H1 (cell line): Measurements from ENCODE around the gene PLEKHA3. TPM values are rescaled to one million over a fixed set of nuclear protein-coding genes. Genes with fewer than 3 reads are reported as not detected.

Source experiments
- CTCF ChIA-PET: fragments of 300-600 bp; sonication (Branson Sonifier 250); formaldehyde crosslinking; loops from one replicate; lab custom pipeline; 2021; ENCODE audit not compliant: partially characterized antibody; lab: Charles Lee
- POLR2A ChIA-PET: fragments of 300-600 bp; sonication (Branson Sonifier 250); formaldehyde crosslinking; loops from one replicate; lab custom pipeline; 2021; ENCODE audit warnings: inconsistent platforms; ENCODE audit not compliant: partially characterized antibody; lab: Charles Lee
- DNase-seq, 2 experiments: peaks; one replicate each; pipeline versions ENCODE4 v3.0.0 to v3.0.0-alpha.2; 2010 to 2022; ENCODE audit warnings: low spot score in 2 of 2, low read depth in 1 of 2, mixed read lengths in 1 of 2
- FAIRE-seq: peaks from 2 replicates; lab custom pipeline; 2011; peaks lifted over from hg19 to GRCh38; lab: Jason Lieb, UNC
- H2AFZ ChIP-seq: 2 replicates; pipeline ENCODE4 v1.8.1; 2012; ENCODE audit warnings: low read length, inconsistent platforms
- H2AK5ac ChIP-seq: 2 replicates; pipeline ENCODE4 v1.6.1; 2013; ENCODE audit warnings: low read depth, low read length
- H2BK120ac ChIP-seq: replicated peaks from 2 replicates; pipeline ENCODE3; 2013; ENCODE audit warnings: low read depth, low read length, inconsistent platforms
- H2BK12ac ChIP-seq: 2 replicates; pipeline ENCODE4 v1.6.1; 2013; ENCODE audit warnings: low read depth, low read length
- H2BK15ac ChIP-seq: 2 replicates; pipeline ENCODE4 v1.6.1; 2013; ENCODE audit warnings: low read length
- H2BK20ac ChIP-seq: 2 replicates; pipeline ENCODE4 v1.6.1; 2013; ENCODE audit warnings: low read length
- H2BK5ac ChIP-seq: 2 replicates; pipeline ENCODE4 v1.6.1; 2013; ENCODE audit warnings: low read depth, low read length
- H3K14ac ChIP-seq: 2 replicates; pipeline ENCODE4 v1.6.1; 2013; ENCODE audit warnings: inconsistent platforms; ENCODE audit not compliant: insufficient read length
- H3K18ac ChIP-seq: 2 replicates; pipeline ENCODE4 v1.6.1; 2013; ENCODE audit warnings: low read length; ENCODE audit errors: extremely low read depth
- H3K23ac ChIP-seq: 2 replicates; pipeline ENCODE4 v1.6.1; 2013; ENCODE audit warnings: inconsistent platforms; ENCODE audit not compliant: insufficient read length
- H3K23me2 ChIP-seq: 2 replicates; pipeline ENCODE4 v1.6.1; 2013; ENCODE audit warnings: low read depth, low read length
- H3K27ac ChIP-seq: 2 replicates; pipeline ENCODE4 v1.6.1; 2011; ENCODE audit warnings: low read depth, low read length, inconsistent platforms
- H3K27me3 ChIP-seq, 4 experiments: replicated peaks in 1 of 4; 1 replicate in 1 of 4; 2 replicates in 3 of 4; pipeline versions ENCODE4 v1.6.1 to v1.8.1; 2011 to 2013; ENCODE audit warnings: low read length in 3 of 4, mild to moderate bottlenecking in 3 of 4, inconsistent platforms in 2 of 4, mixed read lengths in 2 of 4, moderate library complexity in 1 of 4; ENCODE audit not compliant: control insufficient read depth in 3 of 4, insufficient read depth in 3 of 4; ENCODE audit errors: extremely low read depth in 1 of 4
- H3K36me3 ChIP-seq, 4 experiments: 2 replicates each; pipeline versions ENCODE4 v1.6.1 to v1.8.1; 2011 to 2013; ENCODE audit warnings: mild to moderate bottlenecking in 4 of 4, low read length in 3 of 4, moderate library complexity in 2 of 4, control low read depth in 1 of 4, inconsistent platforms in 1 of 4; ENCODE audit not compliant: insufficient read depth in 4 of 4, control insufficient read depth in 2 of 4
- H3K4ac ChIP-seq: replicated peaks from 2 replicates; pipeline ENCODE3; 2013; ENCODE audit warnings: low read length, low read depth, mixed read lengths, inconsistent platforms; ENCODE audit not compliant: insufficient read length
- H3K4me1 ChIP-seq, 4 experiments: replicated peaks in 1 of 4; 1 replicate in 1 of 4; 2 replicates in 3 of 4; pipeline versions ENCODE4 v1.6.1 to v1.8.1; 2011 to 2013; ENCODE audit warnings: low read length in 3 of 4, inconsistent platforms in 2 of 4, mixed read lengths in 1 of 4; ENCODE audit not compliant: insufficient read depth in 4 of 4, control insufficient read depth in 3 of 4
- H3K4me2 ChIP-seq, 2 experiments: 2 replicates each; pipeline versions ENCODE4 v1.6.1 to v1.8.1; 2011 to 2013; ENCODE audit warnings: low read depth in 2 of 2, low read length in 2 of 2, control low read depth in 1 of 2, inconsistent platforms in 1 of 2, mild to moderate bottlenecking in 1 of 2; ENCODE audit not compliant: insufficient read depth in 1 of 2
- H3K4me3 ChIP-seq, 4 experiments: fragments of 200-600, 300-600 bp in 1 of 4; sonication (generic), shearing (Covaris generic), sonication (Bioruptor Twin) in 1 of 4; 2 replicates each; pipeline versions ENCODE4 v1.5.1 to v1.8.1; 2011 to 2016; ENCODE audit warnings: low read length in 4 of 4, low read depth in 3 of 4, control low read depth in 2 of 4, inconsistent platforms in 2 of 4, mild to moderate bottlenecking in 2 of 4, mixed read lengths in 1 of 4, moderate library complexity in 1 of 4; ENCODE audit not compliant: insufficient read depth in 2 of 4; ENCODE audit errors: extremely low read depth in 1 of 4
- H3K56ac ChIP-seq: replicated peaks from 2 replicates; pipeline ENCODE3; 2013; ENCODE audit warnings: low read depth, mild to moderate bottlenecking, mixed read lengths, low read length, inconsistent platforms; ENCODE audit not compliant: insufficient read length
- H3K79me1 ChIP-seq: 2 replicates; pipeline ENCODE4 v1.6.1; 2013; ENCODE audit warnings: low read depth, low read length, control low read depth
- H3K79me2 ChIP-seq, 2 experiments: 2 replicates each; pipeline versions ENCODE4 v1.6.1 to v1.8.1; 2012 to 2013; ENCODE audit warnings: low read length in 2 of 2, mild to moderate bottlenecking in 2 of 2, inconsistent platforms in 1 of 2; ENCODE audit not compliant: insufficient read depth in 2 of 2, control insufficient read depth in 1 of 2
- H3K9ac ChIP-seq, 4 experiments: replicated peaks in 1 of 4; 1 replicate in 1 of 4; 2 replicates in 3 of 4; pipeline versions ENCODE4 v1.6.1 to v1.8.1; 2011 to 2013; ENCODE audit warnings: low read depth in 3 of 4, low read length in 3 of 4, control low read depth in 2 of 4, mild to moderate bottlenecking in 2 of 4, moderate library complexity in 2 of 4, inconsistent platforms in 1 of 4; ENCODE audit errors: extremely low read depth in 1 of 4
- H3K9me3 ChIP-seq, 2 experiments: 2 replicates each; pipeline versions ENCODE4 v1.6.1 to v1.8.1; 2012 to 2013; ENCODE audit warnings: mild to moderate bottlenecking in 2 of 2, moderate library complexity in 2 of 2, control low read depth in 1 of 2, inconsistent platforms in 1 of 2, low read depth in 1 of 2, low read length in 1 of 2, mixed read lengths in 1 of 2; ENCODE audit not compliant: insufficient read depth in 2 of 2
- H4K20me1 ChIP-seq, 2 experiments: replicated peaks in 1 of 2; 2 replicates each; pipeline versions ENCODE3 to v1.8.1; 2011 to 2013; ENCODE audit warnings: inconsistent platforms in 2 of 2, low read length in 2 of 2, mild to moderate bottlenecking in 1 of 2; ENCODE audit not compliant: insufficient read depth in 2 of 2, control insufficient read depth in 1 of 2
- H4K5ac ChIP-seq: 2 replicates; pipeline ENCODE4 v1.6.1; 2013; ENCODE audit warnings: low read length, low read depth, mixed read lengths, inconsistent platforms; ENCODE audit not compliant: insufficient read length
- H4K8ac ChIP-seq: 2 replicates; pipeline ENCODE4 v1.8.0; 2013; ENCODE audit warnings: mild to moderate bottlenecking, moderate library complexity, low read length, inconsistent platforms; ENCODE audit not compliant: insufficient read depth; ENCODE audit errors: extremely low read depth
- H4K91ac ChIP-seq: replicated peaks from 2 replicates; pipeline ENCODE3; 2013; ENCODE audit warnings: low read length, mixed read lengths, inconsistent platforms; ENCODE audit not compliant: insufficient read length
- CBX8 ChIP-seq: fragments of 300-800, 300-1000 bp; sonication (generic); IDR thresholded peaks from 2 replicates; pipeline ENCODE4 v1.7.1; 2016; ENCODE audit warnings: low read depth, low read length, borderline replicate concordance
- PHF8 ChIP-seq: fragments of 200-600 bp; sonication (generic); conservative IDR thresholded peaks from 2 replicates; pipeline ENCODE4 v1.7.1; 2012; ENCODE audit warnings: low read depth, mild to moderate bottlenecking, inconsistent platforms, low read length, moderate library complexity
- RNF2 ChIP-seq: fragments of 200-900, 300-1000 bp; sonication (generic); IDR thresholded peaks from 2 replicates; pipeline ENCODE4 v1.7.1; 2016; ENCODE audit warnings: borderline replicate concordance, low read depth, mild to moderate bottlenecking, antibody characterized with exemption, low read length; ENCODE audit not compliant: poor library complexity, severe bottlenecking; ENCODE audit errors: missing control alignments
- polyA plus RNA-seq, 7 experiments: library from polyadenylated mRNA; depleted of rRNA in 3 of 7; stranded (reverse) in 5 of 7; unstranded in 2 of 7; fragments of >200 nt in 5 of 7; fragments of 200-250 nt in 2 of 7; gene quantifications; 1 replicate in 5 of 7; 2 replicates in 1 of 7; 4 replicates in 1 of 7; pipeline versions ENCODE4 v1.2.1 to v1.2.3, GENCODE V29; 2011 to 2013; ENCODE audit warnings: missing spikeins in 2 of 7, mixed read lengths in 2 of 7
- total RNA-seq: library from RNA; stranded (reverse); fragmentation: NEBNext Ultra II Directional; extraction: Animal tissue kit (Norgen Biotek cat#: 25700); gene quantifications from 2 replicates; pipeline ENCODE4 v1.2.1, GENCODE V29; 2021
- TF ChIP-seq, protein P1 (sequence below): IDR thresholded peaks from 2 replicates; pipeline ENCODE4 v1.6.1; 2011; ENCODE audit warnings: low read depth, mild to moderate bottlenecking, low read length; ENCODE audit not compliant: insufficient read depth

Gene PLEKHA3
- total and polyA plus RNA-seq, 2 of the 8 experiments (the other 6 are each of a cell fraction or from before 2014, with no cell fraction given), result 1.9 to 20.1 TPM

GRCh38 chr2:178498137-178498536, 17.9 kb downstream of the PLEKHA3 start:
- FAIRE-seq, result no peak
- Histone ChIP-seq H3K4me1 (no peaks in the 10 kb centered on the region), H3K79me1 (no peaks in the 10 kb centered on the region), H3K27ac (no peak overlapping the region), H2BK12ac (no peak overlapping the region), H4K8ac (no peak overlapping the region), H3K18ac (no peak overlapping the region), H4K20me1 (peaks cover 0 to 1% of the 10 kb centered on the region in 2 experiments)
- DNase-seq, result no peak
- TF ChIP-seq RNF2 (no peak), PHF8 (no peak), CBX8 (no peak)
- TF ChIP-seq, protein P1, sequence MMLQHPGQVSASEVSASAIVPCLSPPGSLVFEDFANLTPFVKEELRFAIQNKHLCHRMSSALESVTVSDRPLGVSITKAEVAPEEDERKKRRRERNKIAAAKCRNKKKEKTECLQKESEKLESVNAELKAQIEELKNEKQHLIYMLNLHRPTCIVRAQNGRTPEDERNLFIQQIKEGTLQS, result no peak
- TF ChIP-seq, all 59 proteins: peak for 0
- no peaks in the 10 kb centered on the region for H3K9me3 ChIP-seq
- H2BK20ac ChIP-seq, result no peak overlapping the region
- H3K4me3 ChIP-seq, result no peak overlapping the region
- no peak overlapping the region for H3K56ac ChIP-seq
- peaks cover 2 to 35% (median 15%) of the 10 kb centered on the region in 4 experiments; a peak in 7 of 8 replicates for H3K36me3 ChIP-seq
- H3K14ac ChIP-seq, result no peak overlapping the region
- peaks cover 0 to 1% (median 0%) of the 10 kb centered on the region in 4 experiments; a peak in 1 of 7 replicates for H3K27me3 ChIP-seq
- no peak overlapping the region for H3K4ac ChIP-seq
- no peaks in the 10 kb centered on the region for H3K79me2 ChIP-seq
- ChIA-PET CTCF (interaction anchor here (2.0 kb wide), 1 partner anchor 16 kb away, joined by 4 read pairs; no protein-coding TSS in a partner anchor), POLR2A (no interaction called here)
- H2BK120ac ChIP-seq, result no peak overlapping the region
- no peak overlapping the region; a peak in 1 of 7 replicates for H3K9ac ChIP-seq
- no peak overlapping the region for H2AK5ac ChIP-seq
- H2BK5ac ChIP-seq, result no peak overlapping the region
- H2BK15ac ChIP-seq, result no peak overlapping the region
- H4K5ac ChIP-seq, result no peak overlapping the region
- H3K4me2 ChIP-seq, result no peak overlapping the region
- no peak overlapping the region for H3K23ac ChIP-seq
- no peak overlapping the region for H4K91ac ChIP-seq
- H3K23me2 ChIP-seq, result no peaks in the 10 kb centered on the region
- H2AFZ ChIP-seq, result no peak overlapping the region
